ENCODE results near the gene CEP68.

CEP68 gene

GRCh38 chr2:65045651-65046050 lies 10.6 kb upstream of the CEP68 start:
- no peak for TF ChIP-seq CTCF (IDR thresholded peaks at IDR 0.05)

- no peak for TF ChIP-seq CTCF (IDR thresholded peaks at IDR 0.05)
These were observed 9.4 kb upstream of the CEP68 start for GRCh38 chr2:65046633-65047407.

DNA sequence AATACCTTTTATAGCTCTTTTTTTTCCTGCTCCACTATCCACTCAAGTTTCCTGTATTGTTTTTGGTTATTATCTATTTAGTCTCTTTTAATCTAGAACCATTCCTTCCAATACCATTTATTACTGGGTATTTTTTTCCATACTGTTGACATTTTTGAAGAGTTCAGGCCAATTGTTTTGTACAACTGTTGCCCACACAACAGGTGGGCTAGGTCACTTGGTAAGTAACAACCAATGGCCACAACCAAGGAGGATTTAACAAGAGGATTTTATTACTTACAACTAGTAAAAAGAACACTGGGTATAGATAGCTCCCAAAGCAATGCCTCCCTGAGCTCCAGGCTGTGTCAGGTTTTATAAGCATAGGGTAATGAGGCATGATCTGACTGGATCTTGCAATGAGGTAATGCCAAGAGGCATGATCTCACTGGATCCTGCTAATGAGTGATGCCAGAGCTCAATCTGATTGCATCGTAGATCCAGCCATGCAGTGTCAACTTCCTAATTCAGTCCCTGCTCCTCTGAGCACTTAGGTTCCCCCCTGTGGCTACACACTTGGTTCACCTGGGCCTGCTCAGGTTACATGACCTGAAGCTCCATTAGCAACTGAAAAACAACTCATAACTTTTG lies 7.1 kb upstream of the CEP68 start:
- no peak for TF ChIP-seq CTCF (IDR thresholded peaks at IDR 0.05)

DNA sequence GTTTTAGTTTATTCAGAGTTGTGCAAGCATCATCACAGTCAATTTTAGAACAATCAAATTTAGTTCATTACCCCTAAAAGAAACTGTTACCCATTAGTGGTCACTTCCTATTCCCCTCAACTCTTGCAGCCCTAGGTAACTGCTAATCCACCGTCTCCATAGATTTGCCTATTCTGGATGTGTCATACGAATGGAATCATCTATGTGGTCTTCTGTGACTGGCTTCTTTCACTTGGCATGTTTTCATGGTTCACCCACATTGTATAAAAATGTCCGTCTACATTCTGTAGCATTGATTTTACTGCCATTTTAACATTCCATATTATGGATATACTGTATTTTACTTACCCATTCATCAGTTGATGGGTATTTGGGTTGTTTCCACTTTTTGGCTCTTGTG lies 5.3 kb upstream of the CEP68 start:
- no peak for TF ChIP-seq CTCF (IDR thresholded peaks at IDR 0.05)

DNA sequence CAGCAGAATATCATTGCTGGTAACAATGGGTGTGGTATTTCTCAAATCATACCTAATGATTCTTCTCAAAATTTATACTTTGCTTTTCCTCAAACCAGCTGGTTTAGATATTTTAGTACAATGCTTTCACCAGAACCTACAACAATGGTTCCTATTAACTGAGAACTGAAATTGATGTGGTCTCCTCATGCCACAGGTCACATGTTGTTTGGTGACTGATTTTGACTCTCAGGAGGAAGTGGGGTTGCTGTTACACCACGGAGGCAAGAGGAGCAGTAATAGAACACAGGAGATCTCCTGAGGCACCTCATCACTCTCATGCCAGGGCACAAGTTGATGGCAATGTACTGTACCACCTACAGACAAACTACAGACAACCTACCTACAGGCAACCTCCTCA lies 3.0 kb upstream of the CEP68 start:
- TF ChIP-seq CTCF (IDR thresholded peaks at IDR 0.05) = no peak

- TF ChIP-seq CTCF (IDR thresholded peaks at IDR 0.05) = no peak
These were observed 1.3 kb upstream of the CEP68 start for GRCh38 chr2:65054749-65055421.

GRCh38 chr2:65055422-65056214 lies 598 bp upstream of the CEP68 start:
- TF ChIP-seq CTCF (IDR thresholded peaks at IDR 0.05) = no peak

Measured in LNCAP (cell line).